SK-N-SH (cell line): ENCODE data around the gene IGFL4.

Experiments used
- POLR2AphosphoS5 ChIP-seq: IDR thresholded peaks from 2 replicates; pipeline ENCODE4 v1.6.1; 2012; ENCODE audit warnings: low read depth, low read length
- RFX5 ChIP-seq: IDR thresholded peaks from 2 replicates; pipeline ENCODE4 v1.6.1; 2012; ENCODE audit warnings: mild to moderate bottlenecking, improper control_type of control experiment, low read length
- TF ChIP-seq, protein P1 (sequence below): IDR thresholded peaks from 2 replicates; pipeline ENCODE4 v1.4.0; 2012; ENCODE audit warnings: low read depth, borderline replicate concordance
- TF ChIP-seq, protein P2 (sequence below): fragments of 200-600 bp; sonication (generic); IDR thresholded peaks from 2 replicates; pipeline ENCODE4 v1.6.1; 2017; ENCODE audit warnings: antibody characterized with exemption, mild to moderate bottlenecking, moderate library complexity

DNA sequence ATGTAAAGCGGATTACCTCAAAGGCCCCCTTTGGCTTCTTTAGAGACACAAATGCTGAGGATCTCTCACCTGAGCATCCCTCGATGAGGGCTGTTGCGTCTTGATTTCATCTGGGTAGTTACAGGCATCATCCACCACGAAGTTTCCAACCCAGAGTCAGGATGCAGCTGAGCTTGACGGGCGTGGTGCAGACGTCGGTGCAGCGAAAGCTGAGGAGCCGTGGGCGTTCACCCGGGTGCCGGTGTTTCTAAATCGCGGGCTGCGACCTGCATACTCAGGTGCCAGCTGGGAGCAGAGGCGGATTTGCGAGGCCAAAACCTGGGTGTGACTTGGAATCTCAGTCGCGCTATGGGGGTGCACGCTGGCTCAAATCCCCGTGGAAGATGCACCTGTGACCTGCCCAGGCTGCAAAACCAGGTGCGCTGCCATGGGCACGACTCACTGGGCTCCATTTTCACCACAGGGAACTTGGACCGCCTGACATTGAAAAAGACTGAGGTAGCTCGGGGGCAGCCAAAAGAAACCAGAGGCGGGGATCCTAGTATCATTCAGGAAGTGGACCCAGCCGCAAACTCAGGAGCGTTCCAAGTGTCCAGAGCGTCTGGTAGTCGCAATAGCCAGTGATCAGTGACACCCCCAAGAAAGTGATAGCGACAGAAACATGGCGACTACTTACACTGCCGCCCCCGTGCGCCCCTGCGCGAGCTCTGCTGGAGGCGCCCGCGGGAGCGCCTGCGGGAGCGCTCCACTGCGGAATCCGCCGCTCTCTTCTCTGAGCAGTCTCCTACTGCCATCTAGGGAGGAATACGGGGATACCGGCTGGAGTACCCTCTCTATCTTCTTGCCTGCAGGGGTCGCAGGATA is 36.4 kb upstream of the IGFL4 start:
- no peak for TF ChIP-seq RFX5
- TF ChIP-seq, protein P1, sequence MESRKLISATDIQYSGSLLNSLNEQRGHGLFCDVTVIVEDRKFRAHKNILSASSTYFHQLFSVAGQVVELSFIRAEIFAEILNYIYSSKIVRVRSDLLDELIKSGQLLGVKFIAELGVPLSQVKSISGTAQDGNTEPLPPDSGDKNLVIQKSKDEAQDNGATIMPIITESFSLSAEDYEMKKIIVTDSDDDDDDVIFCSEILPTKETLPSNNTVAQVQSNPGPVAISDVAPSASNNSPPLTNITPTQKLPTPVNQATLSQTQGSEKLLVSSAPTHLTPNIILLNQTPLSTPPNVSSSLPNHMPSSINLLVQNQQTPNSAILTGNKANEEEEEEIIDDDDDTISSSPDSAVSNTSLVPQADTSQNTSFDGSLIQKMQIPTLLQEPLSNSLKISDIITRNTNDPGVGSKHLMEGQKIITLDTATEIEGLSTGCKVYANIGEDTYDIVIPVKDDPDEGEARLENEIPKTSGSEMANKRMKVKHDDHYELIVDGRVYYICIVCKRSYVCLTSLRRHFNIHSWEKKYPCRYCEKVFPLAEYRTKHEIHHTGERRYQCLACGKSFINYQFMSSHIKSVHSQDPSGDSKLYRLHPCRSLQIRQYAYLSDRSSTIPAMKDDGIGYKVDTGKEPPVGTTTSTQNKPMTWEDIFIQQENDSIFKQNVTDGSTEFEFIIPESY, result no peak
- TF ChIP-seq POLR2AphosphoS5, result no peak
- TF ChIP-seq, protein P2, sequence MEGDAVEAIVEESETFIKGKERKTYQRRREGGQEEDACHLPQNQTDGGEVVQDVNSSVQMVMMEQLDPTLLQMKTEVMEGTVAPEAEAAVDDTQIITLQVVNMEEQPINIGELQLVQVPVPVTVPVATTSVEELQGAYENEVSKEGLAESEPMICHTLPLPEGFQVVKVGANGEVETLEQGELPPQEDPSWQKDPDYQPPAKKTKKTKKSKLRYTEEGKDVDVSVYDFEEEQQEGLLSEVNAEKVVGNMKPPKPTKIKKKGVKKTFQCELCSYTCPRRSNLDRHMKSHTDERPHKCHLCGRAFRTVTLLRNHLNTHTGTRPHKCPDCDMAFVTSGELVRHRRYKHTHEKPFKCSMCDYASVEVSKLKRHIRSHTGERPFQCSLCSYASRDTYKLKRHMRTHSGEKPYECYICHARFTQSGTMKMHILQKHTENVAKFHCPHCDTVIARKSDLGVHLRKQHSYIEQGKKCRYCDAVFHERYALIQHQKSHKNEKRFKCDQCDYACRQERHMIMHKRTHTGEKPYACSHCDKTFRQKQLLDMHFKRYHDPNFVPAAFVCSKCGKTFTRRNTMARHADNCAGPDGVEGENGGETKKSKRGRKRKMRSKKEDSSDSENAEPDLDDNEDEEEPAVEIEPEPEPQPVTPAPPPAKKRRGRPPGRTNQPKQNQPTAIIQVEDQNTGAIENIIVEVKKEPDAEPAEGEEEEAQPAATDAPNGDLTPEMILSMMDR, result peak; percentile 99
